ENCODE results near the gene PXN.
"Not testable (repeated sequence)": the region's sequence is repeated elsewhere in the genome, so short reads cannot be mapped to it uniquely, and the experiment has no call there.

PXN gene

DNA sequence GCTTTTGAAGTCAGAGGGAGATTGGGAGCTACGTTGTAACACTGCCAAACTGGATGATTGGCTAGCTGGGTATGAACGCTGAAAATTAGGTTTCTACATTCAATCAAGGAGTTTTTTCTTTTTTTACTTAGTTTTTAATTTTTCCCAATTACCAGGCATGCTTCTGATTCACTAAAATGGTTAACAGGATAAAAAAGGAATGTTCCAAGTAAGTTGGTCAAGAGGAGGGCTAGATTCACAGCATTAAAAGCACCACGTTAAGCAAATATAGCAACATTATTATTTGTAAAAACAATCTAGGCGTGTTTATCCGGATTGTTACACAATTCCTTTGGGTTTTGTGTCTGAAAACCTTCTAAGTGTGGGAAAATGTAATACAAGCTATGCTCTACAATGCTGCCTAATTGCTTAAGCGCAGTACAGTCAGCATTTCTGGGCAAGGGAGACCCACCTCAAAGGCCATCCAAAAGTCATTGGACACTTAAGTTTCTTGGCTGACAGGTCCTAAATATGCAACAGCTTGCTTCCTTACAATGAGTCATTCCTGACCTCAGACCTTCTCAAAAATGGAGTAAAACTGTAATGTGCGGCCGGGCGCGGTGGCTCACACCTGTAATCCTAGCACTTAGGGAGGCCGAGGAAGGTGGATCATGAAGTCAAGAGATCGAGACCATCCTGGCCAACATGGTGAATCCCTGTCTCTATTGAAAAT lies 65.8 kb downstream of the PXN start:
- TF ChIP-seq, protein P1, sequence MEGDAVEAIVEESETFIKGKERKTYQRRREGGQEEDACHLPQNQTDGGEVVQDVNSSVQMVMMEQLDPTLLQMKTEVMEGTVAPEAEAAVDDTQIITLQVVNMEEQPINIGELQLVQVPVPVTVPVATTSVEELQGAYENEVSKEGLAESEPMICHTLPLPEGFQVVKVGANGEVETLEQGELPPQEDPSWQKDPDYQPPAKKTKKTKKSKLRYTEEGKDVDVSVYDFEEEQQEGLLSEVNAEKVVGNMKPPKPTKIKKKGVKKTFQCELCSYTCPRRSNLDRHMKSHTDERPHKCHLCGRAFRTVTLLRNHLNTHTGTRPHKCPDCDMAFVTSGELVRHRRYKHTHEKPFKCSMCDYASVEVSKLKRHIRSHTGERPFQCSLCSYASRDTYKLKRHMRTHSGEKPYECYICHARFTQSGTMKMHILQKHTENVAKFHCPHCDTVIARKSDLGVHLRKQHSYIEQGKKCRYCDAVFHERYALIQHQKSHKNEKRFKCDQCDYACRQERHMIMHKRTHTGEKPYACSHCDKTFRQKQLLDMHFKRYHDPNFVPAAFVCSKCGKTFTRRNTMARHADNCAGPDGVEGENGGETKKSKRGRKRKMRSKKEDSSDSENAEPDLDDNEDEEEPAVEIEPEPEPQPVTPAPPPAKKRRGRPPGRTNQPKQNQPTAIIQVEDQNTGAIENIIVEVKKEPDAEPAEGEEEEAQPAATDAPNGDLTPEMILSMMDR (IDR thresholded peaks at IDR 0.05; ENCODE audit: insufficient read depth, low read depth, low read length, missing control alignments) = no peak
- peak overlapping the region; percentile 67 for H3K4me3 ChIP-seq (ENCODE audit: low read depth, low read length)
- DNase-seq (ENCODE audit: low read depth) = peak; percentile 49

DNA sequence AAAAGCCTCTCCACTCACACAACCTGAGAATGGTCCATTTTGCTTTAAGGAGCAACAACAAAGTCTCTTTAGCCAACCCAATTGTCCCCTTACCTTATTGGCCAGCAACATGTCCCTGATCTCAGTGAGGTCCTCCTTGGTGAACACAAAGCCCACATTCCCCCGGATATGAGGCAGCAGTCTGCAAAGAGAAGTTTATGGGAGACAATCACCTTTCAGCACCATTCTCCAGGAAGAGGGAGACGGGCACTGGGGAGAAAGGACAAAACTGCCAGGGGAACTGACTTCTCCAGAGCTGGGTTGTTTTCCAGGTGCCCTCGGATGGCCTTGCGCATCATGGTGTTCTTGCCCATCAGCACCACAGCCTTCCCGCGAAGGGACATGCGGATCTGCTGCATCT lies 66.5 kb downstream of the PXN start:
- TF ChIP-seq, protein P1 (IDR thresholded peaks at IDR 0.05; ENCODE audit: insufficient read depth, low read depth, low read length, missing control alignments) = no peak
- peak overlapping the region; percentile 67 for H3K4me3 ChIP-seq (ENCODE audit: low read depth, low read length)
- no peak for DNase-seq (ENCODE audit: low read depth)

DNA sequence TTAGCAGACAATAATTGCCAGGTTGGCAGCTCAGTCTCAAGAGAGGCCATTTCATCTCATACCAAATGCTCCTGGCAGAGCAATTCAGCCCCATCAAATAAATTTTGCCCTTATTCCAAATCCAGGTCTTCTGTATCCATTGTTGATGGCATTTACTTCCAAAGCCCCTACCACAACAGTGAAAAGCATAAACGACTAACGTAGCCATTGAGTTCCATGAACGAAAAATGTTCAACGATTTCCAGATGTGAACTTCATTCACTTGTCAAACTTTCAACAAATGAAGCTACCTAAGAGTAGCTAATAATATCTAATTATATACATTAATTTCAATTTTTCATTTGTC lies 68.0 kb downstream of the PXN start:
- TF ChIP-seq, protein P1 (IDR thresholded peaks at IDR 0.05; ENCODE audit: insufficient read depth, low read depth, low read length, missing control alignments) = no peak
- H3K4me3 ChIP-seq (ENCODE audit: low read depth, low read length) = peak overlapping the region; percentile 19; the same call in 1 of the 2 replicates
- DNase-seq (ENCODE audit: low read depth) = no peak

DNA sequence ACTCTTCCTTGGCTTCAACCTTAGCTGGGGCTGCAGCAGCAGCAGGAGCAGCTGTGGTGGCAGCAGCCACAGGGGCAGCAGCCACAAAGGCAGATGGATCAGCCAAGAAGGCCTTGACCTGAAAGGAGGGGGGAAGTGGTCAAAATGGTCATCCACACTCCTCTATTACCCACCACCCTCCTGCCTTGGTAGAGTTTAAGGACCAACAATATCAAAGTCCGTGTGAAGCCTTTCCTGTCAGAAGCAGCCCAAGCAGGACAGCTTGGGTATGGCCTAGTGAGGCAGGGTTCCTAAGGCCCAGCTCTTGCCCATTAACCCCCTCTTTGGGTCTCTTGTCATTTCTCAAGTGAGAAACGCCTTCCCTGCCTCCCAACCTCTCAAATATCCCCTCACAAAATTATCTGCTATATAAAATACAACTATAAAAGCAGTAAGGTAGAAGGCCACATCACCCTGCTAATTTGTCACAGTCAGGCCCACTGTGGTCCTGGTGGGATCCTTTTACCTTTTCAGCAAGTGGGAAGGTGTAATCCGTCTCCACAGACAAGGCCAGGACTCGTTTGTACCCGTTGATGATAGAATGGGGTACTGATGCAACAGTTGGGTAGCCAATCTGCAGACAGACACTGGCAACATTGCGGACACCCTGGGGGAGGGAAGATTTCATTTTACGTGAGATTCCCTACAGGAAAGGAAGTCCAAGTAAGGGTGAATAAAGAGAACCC lies 68.6 kb downstream of the PXN start:
- peak; percentile 40 for DNase-seq (ENCODE audit: low read depth)
- not testable (repeated sequence) for H3K4me3 ChIP-seq (ENCODE audit: low read depth, low read length)

DNA sequence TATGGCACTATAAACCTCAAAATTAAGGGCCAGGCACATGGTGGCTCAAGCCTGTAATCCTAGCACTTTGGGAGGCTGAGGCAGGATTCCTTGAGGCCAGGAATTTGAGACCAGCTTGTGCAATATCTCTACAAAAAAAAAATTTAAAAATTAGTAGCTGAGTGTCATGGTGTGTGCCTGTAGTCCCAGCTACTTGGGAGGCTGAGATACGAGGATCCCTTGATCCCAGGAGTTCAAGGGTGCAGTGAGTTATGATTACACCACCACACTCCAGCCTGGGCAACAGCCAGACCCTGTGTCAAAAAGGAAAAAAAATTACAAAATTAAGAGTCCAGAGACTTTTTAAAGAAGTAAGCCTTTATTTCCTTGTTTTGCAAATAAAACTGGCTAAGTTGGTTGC lies 69.2 kb downstream of the PXN start:
- TF ChIP-seq, protein P1 (IDR thresholded peaks at IDR 0.05; ENCODE audit: insufficient read depth, low read depth, low read length, missing control alignments) = no peak
- no peak overlapping the region; the same call in 1 of the 2 replicates for H3K4me3 ChIP-seq (ENCODE audit: low read depth, low read length)
- no peak for DNase-seq (ENCODE audit: low read depth)

DNA sequence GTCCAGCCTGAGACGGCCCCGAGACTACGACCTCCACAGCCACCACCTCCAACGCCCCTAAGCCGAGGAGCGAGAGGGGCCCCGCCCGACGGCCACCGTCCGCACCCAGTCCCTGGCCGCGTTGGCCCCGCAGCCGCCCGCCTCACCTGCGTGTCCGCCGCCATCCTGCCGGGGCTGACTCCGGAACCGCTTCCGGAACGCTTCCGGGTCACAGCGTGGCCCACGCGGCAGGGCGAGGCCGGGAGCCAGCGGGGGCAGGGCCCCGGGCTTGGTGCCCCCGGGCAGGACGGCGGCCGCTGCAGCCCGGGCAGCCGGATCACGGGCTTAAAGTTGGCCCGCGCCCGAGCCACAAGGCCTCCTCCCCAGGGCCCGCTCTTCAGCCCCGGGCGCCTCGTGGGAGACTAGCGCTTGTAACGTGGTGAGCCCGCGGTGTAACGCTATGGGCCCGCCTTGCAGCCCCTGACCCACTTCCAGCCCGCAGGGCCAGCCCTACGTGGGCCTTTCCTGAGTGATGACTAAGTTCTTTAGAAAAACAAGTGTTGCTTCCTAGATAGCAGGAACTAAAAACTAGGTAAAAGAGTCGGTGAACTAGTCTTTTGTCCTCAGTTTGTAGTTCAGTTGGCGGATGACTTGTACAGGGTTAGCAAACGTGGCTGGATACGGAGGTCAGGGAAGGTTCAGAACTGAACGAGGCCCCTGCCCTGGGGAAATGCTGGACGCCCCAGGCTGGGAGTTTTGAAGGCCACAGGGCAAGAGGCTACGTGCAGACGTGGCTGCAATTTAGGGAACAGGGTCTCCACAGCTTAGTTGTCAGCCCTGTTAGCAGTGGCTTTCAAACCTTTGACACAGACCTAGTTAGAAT lies 70.8 kb downstream of the PXN start, which contains the start of gene GCN1:
Gene GCN1, minus strand, starts transcription at position 182 of the 862 bp plus-strand sequence. Its CDS starts 18 bp downstream, at position 164.
- H3K4me3 ChIP-seq (ENCODE audit: low read depth, low read length) = peak within 1 kb of the TSS; percentile 92
- DNase-seq (ENCODE audit: low read depth) = peak; percentile 91
- TF ChIP-seq, protein P1 (IDR thresholded peaks at IDR 0.05; ENCODE audit: insufficient read depth, low read depth, low read length, missing control alignments) = no peak

DNA sequence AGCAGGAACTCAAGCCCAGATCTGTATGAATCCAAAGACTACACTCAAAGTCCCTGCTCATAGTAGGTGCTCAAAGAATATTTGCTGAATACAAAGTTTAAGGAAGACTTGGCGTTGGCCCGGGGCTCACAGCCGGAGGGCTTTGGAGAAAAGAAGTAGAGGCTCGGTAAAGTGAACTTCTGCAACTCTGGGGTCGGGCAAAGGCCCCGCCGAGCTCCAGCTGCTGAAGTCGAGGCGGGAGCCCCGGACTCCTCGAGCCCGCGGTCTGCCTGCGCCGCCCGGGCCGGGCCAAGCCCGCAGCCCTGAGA lies 71.3 kb downstream of the PXN start:
- no peak for DNase-seq (ENCODE audit: low read depth)
- TF ChIP-seq, protein P1 (IDR thresholded peaks at IDR 0.05; ENCODE audit: insufficient read depth, low read depth, low read length, missing control alignments) = no peak
- peak overlapping the region; percentile 92 for H3K4me3 ChIP-seq (ENCODE audit: low read depth, low read length)

DNA sequence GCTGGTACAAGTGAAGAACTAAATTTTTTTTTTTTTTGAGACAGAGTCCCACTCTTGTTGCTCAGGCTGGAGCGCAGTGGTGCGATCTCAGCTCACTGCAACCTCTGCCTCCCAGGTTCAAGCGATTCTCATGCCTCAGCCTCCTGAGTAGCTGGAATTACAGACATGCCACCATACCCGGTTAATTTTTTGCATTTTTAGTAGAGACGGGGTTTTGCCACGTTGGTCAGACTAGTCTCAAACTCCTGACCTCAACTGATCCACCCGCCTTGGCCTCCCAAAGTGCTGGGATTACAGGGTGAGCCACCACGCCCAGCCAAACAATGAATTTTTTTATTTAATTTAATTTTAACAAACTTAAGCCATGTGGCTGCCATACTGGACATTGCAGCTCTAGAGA lies 72.2 kb downstream of the PXN start:
- peak overlapping the region; percentile 92 for H3K4me3 ChIP-seq (ENCODE audit: low read depth, low read length)
- not testable (repeated sequence) for DNase-seq (ENCODE audit: low read depth)

Measured in GM12865 (cell line).